Thyroid gland (tissue), 4 donors: ENCODE data around the gene PLAAT3.
"Not testable (repeated sequence)": the region's sequence is repeated elsewhere in the genome, so short reads cannot be mapped to it uniquely, and the experiment has no call there.

Experiments
- POLR2A ChIP-seq, 2 donors: fragments of 450-650 bp; IDR thresholded peaks; one replicate each; pipeline ENCODE4 v1.6.1; 2017; ENCODE audit warnings: antibody characterized with exemption in 2 of 2, mild to moderate bottlenecking in 2 of 2, moderate library complexity in 1 of 2
- TF ChIP-seq, protein P1 (sequence below), 6 experiments: fragments of 200-600 bp in 3 of 6; fragments of 450-650 bp in 3 of 6; sonication (generic) in 3 of 6; IDR thresholded peaks; one replicate each; pipeline ENCODE4 v1.5.1; 2016 to 2019; ENCODE audit warnings: antibody characterized with exemption in 6 of 6, mild to moderate bottlenecking in 2 of 6, inconsistent platforms in 1 of 6, moderate library complexity in 1 of 6

DNA sequence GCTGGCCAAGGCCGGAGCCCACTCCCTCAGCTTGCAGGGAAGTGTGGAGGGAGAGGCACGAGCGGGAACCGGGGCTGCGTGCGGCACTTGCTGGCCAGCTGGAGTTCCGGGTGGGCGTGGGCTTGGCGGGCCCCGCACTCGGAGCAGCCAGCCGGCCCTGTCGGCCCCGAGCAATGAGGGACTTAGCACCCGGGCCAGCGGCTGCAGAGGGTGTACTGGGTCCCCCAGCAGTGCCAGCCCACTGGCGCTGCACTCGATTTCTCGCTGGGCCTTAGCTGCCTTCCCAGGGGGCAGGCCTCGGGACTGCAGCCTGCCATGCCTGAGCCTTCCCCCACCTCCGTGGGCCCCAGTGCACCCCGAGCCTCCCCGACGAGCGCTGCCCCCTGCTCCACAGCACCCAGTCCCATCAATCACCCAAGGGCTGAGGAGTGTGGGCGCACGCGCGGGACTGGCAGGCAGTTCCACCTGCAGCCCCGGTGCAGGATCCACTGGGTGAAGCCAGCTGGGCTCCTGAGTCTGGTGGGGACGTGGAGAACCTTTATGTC lies 64.0 kb downstream of the PLAAT3 start:
- TF ChIP-seq, protein P1, sequence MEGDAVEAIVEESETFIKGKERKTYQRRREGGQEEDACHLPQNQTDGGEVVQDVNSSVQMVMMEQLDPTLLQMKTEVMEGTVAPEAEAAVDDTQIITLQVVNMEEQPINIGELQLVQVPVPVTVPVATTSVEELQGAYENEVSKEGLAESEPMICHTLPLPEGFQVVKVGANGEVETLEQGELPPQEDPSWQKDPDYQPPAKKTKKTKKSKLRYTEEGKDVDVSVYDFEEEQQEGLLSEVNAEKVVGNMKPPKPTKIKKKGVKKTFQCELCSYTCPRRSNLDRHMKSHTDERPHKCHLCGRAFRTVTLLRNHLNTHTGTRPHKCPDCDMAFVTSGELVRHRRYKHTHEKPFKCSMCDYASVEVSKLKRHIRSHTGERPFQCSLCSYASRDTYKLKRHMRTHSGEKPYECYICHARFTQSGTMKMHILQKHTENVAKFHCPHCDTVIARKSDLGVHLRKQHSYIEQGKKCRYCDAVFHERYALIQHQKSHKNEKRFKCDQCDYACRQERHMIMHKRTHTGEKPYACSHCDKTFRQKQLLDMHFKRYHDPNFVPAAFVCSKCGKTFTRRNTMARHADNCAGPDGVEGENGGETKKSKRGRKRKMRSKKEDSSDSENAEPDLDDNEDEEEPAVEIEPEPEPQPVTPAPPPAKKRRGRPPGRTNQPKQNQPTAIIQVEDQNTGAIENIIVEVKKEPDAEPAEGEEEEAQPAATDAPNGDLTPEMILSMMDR (IDR thresholded peaks at IDR 0.05): not testable (repeated sequence)
- not testable (repeated sequence) for TF ChIP-seq POLR2A (IDR thresholded peaks at IDR 0.05)
